Choroid plexus epithelial cell (primary cell): ENCODE measurements around the gene SOS1.

ENCODE experiments used
- DNase-seq: peaks from one replicate; pipeline ENCODE4 v3.0.0-alpha.2; 2010; ENCODE audit warnings: low read depth
- H3K4me3 ChIP-seq: 2 replicates; pipeline ENCODE4 v1.5.1; 2011; ENCODE audit warnings: low read depth, mild to moderate bottlenecking, control low read depth, low read length, moderate library complexity
- CTCF ChIP-seq: conservative IDR thresholded peaks from 2 replicates; pipeline ENCODE4 v1.5.1; 2011; ENCODE audit warnings: low read depth, mild to moderate bottlenecking, control low read depth, inconsistent platforms, low read length, moderate library complexity

Gene SOS1

GRCh38 chr2:39023649-39024048, 97.2 kb downstream of the SOS1 start:
- no peak for TF ChIP-seq CTCF
- no peak overlapping the region for H3K4me3 ChIP-seq
- DNase-seq = no peak

GRCh38 chr2:39022642-39023235, 98.1 kb downstream of the SOS1 start:
- TF ChIP-seq CTCF = no peak
- H3K4me3 ChIP-seq = no peak overlapping the region
- DNase-seq = no peak

- no peak for DNase-seq
- no peak for TF ChIP-seq CTCF
- no peak overlapping the region for H3K4me3 ChIP-seq
These were observed 100.5 kb downstream of the SOS1 start for GRCh38 chr2:39020383-39020782.

- no peak overlapping the region for H3K4me3 ChIP-seq
- DNase-seq = no peak
- TF ChIP-seq CTCF = no peak
These were observed 102.2 kb downstream of the SOS1 start for GRCh38 chr2:39018638-39019037.

- no peak for DNase-seq
- no peak for TF ChIP-seq CTCF
- H3K4me3 ChIP-seq = no peak overlapping the region
These were observed 103.5 kb downstream of the SOS1 start for GRCh38 chr2:39017334-39017733.

GRCh38 chr2:39015424-39015823, 105.4 kb downstream of the SOS1 start:
- DNase-seq = no peak
- TF ChIP-seq CTCF = no peak
- no peak overlapping the region for H3K4me3 ChIP-seq

GRCh38 chr2:39013871-39014270, 107.0 kb downstream of the SOS1 start:
- TF ChIP-seq CTCF = no peak
- DNase-seq = no peak
- H3K4me3 ChIP-seq = no peak overlapping the region
